GM10847 (cell line): ENCODE measurements around the gene OPHN1.

ENCODE experiments used
- POLR2A ChIP-seq: IDR thresholded peaks from 2 replicates; pipeline ENCODE4 v1.6.1; 2011; ENCODE audit not compliant: insufficient read length; ENCODE audit errors: extremely low read depth

The OPHN1 gene

DNA sequence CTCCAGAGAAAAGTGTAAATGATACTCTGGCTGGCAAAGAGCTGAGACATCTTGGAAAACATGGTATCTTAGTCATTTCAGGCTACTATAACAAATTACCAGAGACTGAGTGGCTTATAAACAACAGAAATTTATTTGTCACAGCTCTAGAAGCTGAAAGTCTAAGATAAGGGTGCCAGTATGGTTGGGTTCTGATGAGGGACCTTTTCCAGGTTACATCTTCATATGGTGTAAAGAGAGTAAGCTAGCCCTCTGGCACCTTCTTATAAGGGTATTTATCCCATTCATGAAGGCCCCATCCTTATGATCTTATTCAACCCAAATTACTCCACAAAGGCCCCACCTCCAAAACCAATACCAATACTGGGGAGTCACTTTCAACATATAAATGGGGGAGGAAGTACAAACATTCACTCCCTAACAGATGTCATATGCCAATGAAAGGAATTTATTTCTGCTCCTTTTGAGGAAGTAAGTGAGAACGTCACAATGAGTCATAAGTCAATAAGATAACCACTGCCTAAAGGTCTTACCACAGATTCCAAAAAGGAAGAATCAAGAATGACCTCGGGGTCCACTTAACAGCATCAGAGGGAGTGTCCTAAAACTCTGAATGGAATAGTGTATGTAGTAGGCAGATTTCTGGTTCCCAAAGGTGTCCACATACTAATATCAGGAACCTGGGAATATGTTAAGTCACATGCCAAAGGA is 246.6 kb downstream of the OPHN1 start:
- no peak for TF ChIP-seq POLR2A

GRCh38 chrX:68185161-68185560 is 248.1 kb downstream of the OPHN1 start:
- no peak for TF ChIP-seq POLR2A

DNA sequence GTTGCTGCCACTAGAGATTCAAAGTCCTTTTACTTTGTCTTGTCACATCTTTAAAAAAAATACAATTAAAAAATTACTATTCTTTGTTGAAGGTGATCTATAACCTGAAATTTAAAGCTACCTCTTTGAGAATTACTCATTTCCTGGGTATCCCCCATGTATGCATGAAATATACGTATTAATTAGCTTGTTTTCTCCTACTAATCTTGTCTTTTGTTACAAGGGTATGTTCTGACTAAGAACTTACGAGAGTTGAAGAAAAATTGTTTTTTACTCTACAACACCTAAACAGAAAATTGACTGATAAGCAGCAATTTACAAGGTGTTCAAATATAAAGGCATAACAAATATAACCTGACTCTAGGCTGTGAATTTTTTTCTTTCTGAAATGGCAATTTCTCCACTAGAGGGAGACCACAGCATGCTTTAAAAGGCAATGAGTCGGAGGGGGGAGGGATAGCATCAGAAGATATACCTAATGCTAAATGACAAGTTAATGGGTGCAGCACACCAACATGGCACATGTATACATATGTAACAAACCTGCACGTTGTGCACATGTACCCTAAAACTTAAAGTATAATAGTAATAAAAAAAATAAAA is 249.6 kb downstream of the OPHN1 start:
- no peak for TF ChIP-seq POLR2A

- TF ChIP-seq POLR2A: no peak
These were observed 252.7 kb downstream of the OPHN1 start for GRCh38 chrX:68180579-68180978.

DNA sequence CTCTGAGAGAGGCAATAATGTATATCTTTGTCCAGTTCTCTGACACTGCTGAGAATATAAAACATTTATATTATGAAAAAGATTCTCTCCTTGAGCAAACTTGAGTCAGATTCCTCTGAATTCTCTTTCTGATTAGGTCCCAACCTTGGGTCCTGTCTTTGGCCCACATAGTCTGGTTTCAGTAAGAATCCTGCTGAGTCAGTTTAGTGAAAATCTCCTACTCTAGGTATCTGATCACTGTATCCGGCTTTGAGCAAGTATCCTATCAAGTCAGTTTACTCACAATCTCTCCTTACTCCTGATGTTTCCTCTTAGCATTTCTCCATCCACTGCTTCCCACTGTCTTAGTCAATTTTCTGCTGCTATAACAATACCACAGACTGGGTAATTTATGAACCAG is 253.9 kb downstream of the OPHN1 start:
- TF ChIP-seq POLR2A: no peak

GRCh38 chrX:68177542-68177941 is 255.8 kb downstream of the OPHN1 start:
- TF ChIP-seq POLR2A: no peak

GRCh38 chrX:68175562-68175961 is 257.7 kb downstream of the OPHN1 start:
- no peak for TF ChIP-seq POLR2A

- TF ChIP-seq POLR2A: no peak
These were observed 269.9 kb downstream of the OPHN1 start for GRCh38 chrX:68163441-68163840.

DNA sequence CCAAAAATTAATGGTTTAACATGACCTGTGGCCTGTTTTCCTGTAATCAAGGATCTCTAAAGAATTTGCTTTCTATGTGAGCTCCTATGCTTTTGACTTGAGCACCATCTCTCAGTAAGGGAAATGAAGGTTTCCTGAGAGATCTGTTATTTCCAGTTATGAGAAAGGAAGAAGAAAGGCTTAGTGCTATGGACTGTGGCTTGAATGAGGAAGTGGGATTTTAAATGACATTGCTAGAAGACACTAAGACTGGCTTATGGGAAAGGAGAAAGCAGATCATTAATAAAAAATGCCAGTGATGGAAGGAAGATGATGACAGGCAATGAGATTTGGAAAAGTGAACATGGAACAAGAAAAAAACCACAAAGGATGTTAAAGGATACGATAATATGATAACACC is 285.4 kb downstream of the OPHN1 start:
- TF ChIP-seq POLR2A: no peak

DNA sequence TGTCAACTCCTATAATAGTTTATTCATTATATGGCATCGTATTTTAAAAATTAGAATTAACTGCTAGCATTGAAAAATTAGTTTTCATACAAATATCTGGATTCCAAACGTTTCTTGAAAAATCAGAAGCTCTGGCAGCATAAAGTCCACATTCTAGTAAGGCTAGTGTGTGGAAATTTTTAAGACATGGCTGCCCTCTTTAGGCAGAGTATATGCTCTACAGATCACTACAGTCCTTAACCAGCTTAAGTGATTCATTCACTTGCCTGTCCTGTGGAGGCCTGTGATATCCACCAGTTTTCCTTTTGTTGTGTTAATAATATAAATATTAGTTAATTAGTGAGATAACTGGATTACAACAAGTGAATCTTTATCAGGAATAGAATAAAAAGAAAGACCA is 287.2 kb downstream of the OPHN1 start:
- TF ChIP-seq POLR2A: no peak

GRCh38 chrX:68139791-68140190 is 293.5 kb downstream of the OPHN1 start:
- TF ChIP-seq POLR2A: no peak

DNA sequence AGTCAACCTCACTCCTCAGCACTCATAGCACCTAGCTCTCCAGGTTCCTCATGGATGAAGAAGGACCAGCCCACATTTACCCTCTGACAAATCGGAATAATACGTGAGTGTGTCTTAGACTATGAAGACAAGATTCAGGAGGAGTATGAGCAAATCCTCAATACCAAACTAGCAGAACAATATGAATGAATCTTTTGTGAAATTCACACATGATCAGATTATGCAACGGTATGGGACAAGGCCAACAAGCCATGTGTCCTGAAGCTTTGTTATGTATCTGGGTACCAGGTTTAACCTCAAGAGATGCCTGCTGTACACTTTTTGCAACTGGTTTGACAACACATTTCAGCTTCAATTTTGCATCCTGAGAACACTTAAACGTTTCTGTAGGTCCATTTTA is 300.1 kb downstream of the OPHN1 start:
- no peak for TF ChIP-seq POLR2A

DNA sequence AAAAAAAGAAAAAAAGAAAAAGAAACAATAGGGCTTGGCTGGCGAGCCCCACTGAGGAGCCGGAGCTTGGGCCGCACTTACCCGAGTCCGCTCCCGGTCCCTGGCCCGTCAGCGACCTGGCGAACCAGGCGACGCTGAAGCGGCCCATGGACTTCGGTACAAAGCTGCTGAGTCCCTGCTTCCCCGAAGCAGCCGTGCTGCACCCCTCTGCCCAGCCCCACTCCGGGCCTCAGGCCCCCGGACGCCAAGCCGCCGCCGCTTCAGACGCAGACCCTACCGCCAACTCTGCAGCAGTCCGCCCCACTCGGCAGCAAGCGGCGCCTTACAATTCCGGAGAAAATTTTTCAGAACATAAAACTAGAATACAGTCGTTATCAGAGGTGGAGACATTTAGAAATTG is 300.5 kb downstream of the OPHN1 start:
- TF ChIP-seq POLR2A: no peak

GRCh38 chrX:68121835-68122234 is 311.5 kb downstream of the OPHN1 start:
- no peak for TF ChIP-seq POLR2A

- no peak for TF ChIP-seq POLR2A
These were observed 311.9 kb downstream of the OPHN1 start for GRCh38 chrX:68121371-68121770.

GRCh38 chrX:68115371-68115770 is 317.9 kb downstream of the OPHN1 start:
- TF ChIP-seq POLR2A: no peak

GRCh38 chrX:68114573-68115129 is 318.6 kb downstream of the OPHN1 start:
- no peak for TF ChIP-seq POLR2A
